HepG2 (cell line): ENCODE measurements around the gene RHEBL1. TPM values are rescaled to one million over a fixed set of nuclear protein-coding genes. Genes with fewer than 3 reads are reported as not detected.
A peak's percentile ranks its signal among the peaks of the same experiment; 100 is the strongest.

Experiments
- ATF5 ChIP-seq: sonication (generic); formaldehyde crosslinking; IDR thresholded peaks from 2 replicates; pipeline ENCODE4 v1.4.0; 2020; ENCODE audit warnings: mild to moderate bottlenecking, low read depth, missing genetic modification reagents
- BRCA1 ChIP-seq: sonication (generic); formaldehyde crosslinking; IDR thresholded peaks from 2 replicates; pipeline ENCODE4 v1.4.0; 2020; ENCODE audit warnings: missing genetic modification reagents
- ELF3 ChIP-seq: IDR thresholded peaks from 2 replicates; pipeline ENCODE4 v1.6.1; 2016; ENCODE audit warnings: missing genetic modification reagents, missing compliant biosample characterization
- FOXA3 ChIP-seq: IDR thresholded peaks from 2 replicates; pipeline ENCODE4 v1.6.1; 2016; ENCODE audit warnings: missing genetic modification reagents, missing compliant biosample characterization
- NFE2L2 ChIP-seq: fragments of 150-350 bp; IDR thresholded peaks from 2 replicates; pipeline ENCODE4 v1.6.1; 2014; ENCODE audit warnings: low read length
- NR2C2 ChIP-seq: sonication (generic); formaldehyde crosslinking; IDR thresholded peaks from 2 replicates; pipeline ENCODE4 v1.4.0; 2020; ENCODE audit warnings: missing genetic modification reagents, mild to moderate bottlenecking, moderate library complexity, borderline replicate concordance
- NR2F2 ChIP-seq: IDR thresholded peaks from 2 replicates; pipeline ENCODE4 v1.6.1; 2012; ENCODE audit warnings: low read depth, inconsistent platforms, borderline replicate concordance
- PLRG1 ChIP-seq: fragments of 450-650 bp; conservative IDR thresholded peaks from 2 replicates; pipeline ENCODE4 v1.6.1; 2016
- RARG ChIP-seq: sonication (generic); formaldehyde crosslinking; IDR thresholded peaks from 2 replicates; pipeline ENCODE4 v1.4.0; 2020; ENCODE audit warnings: low read depth, mild to moderate bottlenecking, missing genetic modification reagents
- SMAD3 ChIP-seq: sonication (generic); formaldehyde crosslinking; IDR thresholded peaks from 2 replicates; pipeline ENCODE4 v1.4.0; 2020; ENCODE audit warnings: missing genetic modification reagents
- SMAD9 ChIP-seq: sonication (generic); formaldehyde crosslinking; IDR thresholded peaks from 2 replicates; pipeline ENCODE4 v1.5.1; 2020; ENCODE audit warnings: mild to moderate bottlenecking, missing genetic modification reagents
- U2AF1 ChIP-seq: fragments of 200-400 bp; formaldehyde crosslinking; optimal IDR thresholded peaks from 2 replicates; pipeline ENCODE3; 2017; ENCODE audit warnings: mild to moderate bottlenecking, low read depth, low read length
- ZNF12 ChIP-seq: sonication (generic); formaldehyde crosslinking; IDR thresholded peaks from 2 replicates; pipeline ENCODE4 v1.5.0; 2020; ENCODE audit warnings: missing genetic modification reagents
- ZNF3 ChIP-seq: IDR thresholded peaks from 2 replicates; pipeline ENCODE4 v1.7.0; 2017; ENCODE audit warnings: inconsistent platforms
- ZNF678 ChIP-seq: sonication (generic); formaldehyde crosslinking; IDR thresholded peaks from 2 replicates; pipeline ENCODE4 v1.4.0; 2020; ENCODE audit warnings: mild to moderate bottlenecking, missing genetic modification reagents
- ZNF768 ChIP-seq: sonication (generic); formaldehyde crosslinking; IDR thresholded peaks from 2 replicates; pipeline ENCODE4 v1.4.0; 2020; ENCODE audit warnings: missing genetic modification reagents
- ZNF883 ChIP-seq: sonication (generic); formaldehyde crosslinking; IDR thresholded peaks from 2 replicates; pipeline ENCODE4 v1.5.1; 2020; ENCODE audit warnings: mild to moderate bottlenecking, missing genetic modification reagents; ENCODE audit errors: not compliant biosample characterization
- ZSCAN21 ChIP-seq: sonication (generic); formaldehyde crosslinking; IDR thresholded peaks from 2 replicates; pipeline ENCODE4 v1.8.0; 2022; ENCODE audit warnings: mild to moderate bottlenecking, missing genetic modification reagents, moderate library complexity, borderline replicate concordance
- ZSCAN30 ChIP-seq: sonication (generic); formaldehyde crosslinking; IDR thresholded peaks from 2 replicates; pipeline ENCODE4 v1.5.0; 2020; ENCODE audit warnings: mild to moderate bottlenecking, missing genetic modification reagents
- polyA plus RNA-seq, 8 experiments: library from polyadenylated mRNA; depleted of rRNA in 3 of 8; stranded (reverse) in 7 of 8; unstranded in 1 of 8; fragments of >200 nt; fragmentation: Illumina TruSeq in 4 of 8; extraction: Trizol in 4 of 8; gene quantifications; 2 replicates each; pipeline versions ENCODE4 v1.2.1 to v1.2.3, GENCODE V29; 2011 to 2016; ENCODE audit warnings: low read depth in 4 of 8, missing spikeins in 1 of 8, mixed read lengths in 1 of 8; ENCODE audit not compliant: insufficient read depth in 1 of 8
- total RNA-seq, 5 experiments: library from RNA; depleted of rRNA; stranded (reverse); fragments of >200 nt; fragmentation: Illumina TruSeq; extraction: Trizol; gene quantifications; 2 replicates each; pipeline ENCODE4 v1.2.3, GENCODE V29; 2016; ENCODE audit warnings: low read depth in 1 of 5
- TF ChIP-seq, protein P1 (sequence below): sonication (generic); formaldehyde crosslinking; IDR thresholded peaks from 2 replicates; pipeline ENCODE4 v1.4.0; 2020; ENCODE audit warnings: missing genetic modification reagents, borderline replicate concordance
- TF ChIP-seq, protein P2 (sequence below): sonication (generic); formaldehyde crosslinking; IDR thresholded peaks from 2 replicates; pipeline ENCODE4; 2020; ENCODE audit warnings: missing genetic modification reagents, mild to moderate bottlenecking, borderline replicate concordance
- TF ChIP-seq, protein P3 (sequence below): sonication (generic); formaldehyde crosslinking; IDR thresholded peaks from 2 replicates; pipeline ENCODE4 v1.5.0; 2020; ENCODE audit warnings: mild to moderate bottlenecking, missing genetic modification reagents

Gene RHEBL1
- total and polyA plus RNA-seq, 2 of the 13 experiments (the other 11 are each of a cell fraction or from before 2014, with no cell fraction given) = 1.4 to 2.5 TPM

DNA sequence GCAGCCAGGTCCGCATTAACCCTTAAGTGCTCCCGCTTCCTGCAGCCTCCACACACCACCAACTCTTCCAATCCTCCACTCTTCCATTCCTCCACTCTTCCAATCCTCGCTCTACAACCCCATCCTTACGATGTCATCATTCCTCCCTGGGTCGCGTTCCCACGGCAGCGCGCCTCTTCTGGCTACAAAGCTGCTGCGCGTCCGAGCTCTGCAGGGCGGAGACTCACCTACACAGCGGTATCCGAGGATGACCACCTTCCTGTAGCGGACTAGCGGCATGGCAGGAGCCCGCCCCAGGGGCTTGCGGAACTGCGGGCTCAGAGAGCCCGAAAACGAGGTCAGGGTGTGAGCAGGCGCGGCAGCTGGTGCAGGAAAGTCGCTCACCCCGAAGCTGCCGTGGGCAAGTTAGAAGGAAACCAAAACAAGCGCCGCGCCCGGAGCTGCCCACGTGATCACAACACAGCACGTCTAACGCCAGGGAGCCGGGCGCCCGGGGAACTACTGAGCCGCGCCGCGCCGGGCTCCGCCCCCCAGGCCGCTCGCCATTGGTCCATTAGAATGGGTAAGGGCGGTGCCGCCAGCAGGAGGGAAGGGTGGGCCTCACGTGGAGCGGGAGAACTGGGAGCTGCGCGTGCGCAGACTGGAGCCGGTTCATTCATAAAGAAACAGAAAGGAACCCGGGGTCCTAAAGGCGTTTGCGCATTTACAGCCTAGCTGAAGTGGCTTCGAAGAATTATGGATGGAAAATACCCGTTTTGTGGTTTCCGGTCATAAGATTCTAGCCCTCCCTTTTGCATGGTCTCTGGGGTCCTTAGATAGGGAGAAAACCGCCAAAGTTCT, at the start of gene RHEBL1 (continued):
- TF ChIP-seq, protein P1, sequence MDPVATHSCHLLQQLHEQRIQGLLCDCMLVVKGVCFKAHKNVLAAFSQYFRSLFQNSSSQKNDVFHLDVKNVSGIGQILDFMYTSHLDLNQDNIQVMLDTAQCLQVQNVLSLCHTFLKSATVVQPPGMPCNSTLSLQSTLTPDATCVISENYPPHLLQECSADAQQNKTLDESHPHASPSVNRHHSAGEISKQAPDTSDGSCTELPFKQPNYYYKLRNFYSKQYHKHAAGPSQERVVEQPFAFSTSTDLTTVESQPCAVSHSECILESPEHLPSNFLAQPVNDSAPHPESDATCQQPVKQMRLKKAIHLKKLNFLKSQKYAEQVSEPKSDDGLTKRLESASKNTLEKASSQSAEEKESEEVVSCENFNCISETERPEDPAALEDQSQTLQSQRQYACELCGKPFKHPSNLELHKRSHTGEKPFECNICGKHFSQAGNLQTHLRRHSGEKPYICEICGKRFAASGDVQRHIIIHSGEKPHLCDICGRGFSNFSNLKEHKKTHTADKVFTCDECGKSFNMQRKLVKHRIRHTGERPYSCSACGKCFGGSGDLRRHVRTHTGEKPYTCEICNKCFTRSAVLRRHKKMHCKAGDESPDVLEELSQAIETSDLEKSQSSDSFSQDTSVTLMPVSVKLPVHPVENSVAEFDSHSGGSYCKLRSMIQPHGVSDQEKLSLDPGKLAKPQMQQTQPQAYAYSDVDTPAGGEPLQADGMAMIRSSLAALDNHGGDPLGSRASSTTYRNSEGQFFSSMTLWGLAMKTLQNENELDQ (CRISPR knock-in tag) = no peak
- TF ChIP-seq ZSCAN30 (CRISPR knock-in tag) (no peak), SMAD9 (no peak), ZNF678 (CRISPR knock-in tag) (no peak), ZNF768 (CRISPR knock-in tag) (no peak), U2AF1 (no peak), PLRG1 (no peak), ZNF883 (CRISPR knock-in tag) (peak; percentile 51), NFE2L2 (no peak), FOXA3 (peak; percentile 15; the same call in 1 of the 2 replicates), BRCA1 (CRISPR knock-in tag) (0 out of 2 replicates have a peak, but pooled peaks have one; percentile 39), ELF3 (peak; percentile 51; the same call in 1 of the 2 replicates), ATF5 (CRISPR knock-in tag) (no peak), NR2F2 (no peak), NR2C2 (CRISPR knock-in tag) (no peak), ZNF12 (no peak), ZSCAN21 (CRISPR knock-in tag) (peak; percentile 57; the same call in 1 of the 2 replicates), RARG (CRISPR knock-in tag) (no peak), SMAD3 (CRISPR knock-in tag) (no peak), ZNF3 (no peak)
- TF ChIP-seq, protein P2, sequence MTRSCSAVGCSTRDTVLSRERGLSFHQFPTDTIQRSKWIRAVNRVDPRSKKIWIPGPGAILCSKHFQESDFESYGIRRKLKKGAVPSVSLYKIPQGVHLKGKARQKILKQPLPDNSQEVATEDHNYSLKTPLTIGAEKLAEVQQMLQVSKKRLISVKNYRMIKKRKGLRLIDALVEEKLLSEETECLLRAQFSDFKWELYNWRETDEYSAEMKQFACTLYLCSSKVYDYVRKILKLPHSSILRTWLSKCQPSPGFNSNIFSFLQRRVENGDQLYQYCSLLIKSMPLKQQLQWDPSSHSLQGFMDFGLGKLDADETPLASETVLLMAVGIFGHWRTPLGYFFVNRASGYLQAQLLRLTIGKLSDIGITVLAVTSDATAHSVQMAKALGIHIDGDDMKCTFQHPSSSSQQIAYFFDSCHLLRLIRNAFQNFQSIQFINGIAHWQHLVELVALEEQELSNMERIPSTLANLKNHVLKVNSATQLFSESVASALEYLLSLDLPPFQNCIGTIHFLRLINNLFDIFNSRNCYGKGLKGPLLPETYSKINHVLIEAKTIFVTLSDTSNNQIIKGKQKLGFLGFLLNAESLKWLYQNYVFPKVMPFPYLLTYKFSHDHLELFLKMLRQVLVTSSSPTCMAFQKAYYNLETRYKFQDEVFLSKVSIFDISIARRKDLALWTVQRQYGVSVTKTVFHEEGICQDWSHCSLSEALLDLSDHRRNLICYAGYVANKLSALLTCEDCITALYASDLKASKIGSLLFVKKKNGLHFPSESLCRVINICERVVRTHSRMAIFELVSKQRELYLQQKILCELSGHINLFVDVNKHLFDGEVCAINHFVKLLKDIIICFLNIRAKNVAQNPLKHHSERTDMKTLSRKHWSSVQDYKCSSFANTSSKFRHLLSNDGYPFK (CRISPR knock-in tag) = peak; percentile 79
- TF ChIP-seq, protein P3, sequence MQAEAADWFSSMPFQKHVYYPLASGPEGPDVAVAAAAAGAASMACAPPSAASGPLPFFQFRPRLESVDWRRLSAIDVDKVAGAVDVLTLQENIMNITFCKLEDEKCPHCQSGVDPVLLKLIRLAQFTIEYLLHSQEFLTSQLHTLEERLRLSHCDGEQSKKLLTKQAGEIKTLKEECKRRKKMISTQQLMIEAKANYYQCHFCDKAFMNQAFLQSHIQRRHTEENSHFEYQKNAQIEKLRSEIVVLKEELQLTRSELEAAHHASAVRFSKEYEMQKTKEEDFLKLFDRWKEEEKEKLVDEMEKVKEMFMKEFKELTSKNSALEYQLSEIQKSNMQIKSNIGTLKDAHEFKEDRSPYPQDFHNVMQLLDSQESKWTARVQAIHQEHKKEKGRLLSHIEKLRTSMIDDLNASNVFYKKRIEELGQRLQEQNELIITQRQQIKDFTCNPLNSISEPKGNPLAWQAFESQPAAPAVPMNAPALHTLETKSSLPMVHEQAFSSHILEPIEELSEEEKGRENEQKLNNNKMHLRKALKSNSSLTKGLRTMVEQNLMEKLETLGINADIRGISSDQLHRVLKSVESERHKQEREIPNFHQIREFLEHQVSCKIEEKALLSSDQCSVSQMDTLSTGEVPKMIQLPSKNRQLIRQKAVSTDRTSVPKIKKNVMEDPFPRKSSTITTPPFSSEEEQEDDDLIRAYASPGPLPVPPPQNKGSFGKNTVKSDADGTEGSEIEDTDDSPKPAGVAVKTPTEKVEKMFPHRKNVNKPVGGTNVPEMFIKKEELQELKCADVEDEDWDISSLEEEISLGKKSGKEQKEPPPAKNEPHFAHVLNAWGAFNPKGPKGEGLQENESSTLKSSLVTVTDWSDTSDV (CRISPR knock-in tag) = no peak
